OCI-LY1 (cell line): Measurements from ENCODE around the gene FAM117A.

Source experiments
- H2AFZ ChIP-seq: fragments of 200-600 bp; sonication (generic), shearing (Covaris generic); 2 replicates; pipeline ENCODE4 v1.6.0; 2014; ENCODE audit warnings: antibody characterized with exemption, mild to moderate bottlenecking, low read length
- H3F3A ChIP-seq: fragments of 200-600 bp; sonication (generic), shearing (Covaris generic); 2 replicates; pipeline ENCODE4 v1.6.0; 2014; ENCODE audit warnings: mild to moderate bottlenecking, antibody characterized with exemption, low read length, moderate library complexity; ENCODE audit not compliant: insufficient read depth
- H3K27ac ChIP-seq: fragments of 200-600 bp; sonication (generic); 2 replicates; pipeline ENCODE4 v1.5.1; 2014; ENCODE audit warnings: low read length, mixed run types, mild to moderate bottlenecking, low read depth; ENCODE audit not compliant: poor library complexity, severe bottlenecking
- H3K27me3 ChIP-seq: fragments of 200-600 bp; sonication (generic); 2 replicates; pipeline ENCODE4 v1.6.0; 2014; ENCODE audit warnings: antibody characterized with exemption, mild to moderate bottlenecking, low read length, moderate library complexity; ENCODE audit not compliant: insufficient read depth
- H3K36me3 ChIP-seq: fragments of 200-600 bp; sonication (generic); 2 replicates; pipeline ENCODE4 v1.6.1; 2014; ENCODE audit warnings: mild to moderate bottlenecking, antibody characterized with exemption, low read length, moderate library complexity, mixed read lengths; ENCODE audit not compliant: insufficient read depth
- H3K4me1 ChIP-seq: fragments of 200-600 bp; sonication (generic); 2 replicates; pipeline ENCODE4 v1.5.1; 2014; ENCODE audit warnings: mild to moderate bottlenecking, low read length, moderate library complexity; ENCODE audit not compliant: insufficient read depth, severe bottlenecking
- H3K4me2 ChIP-seq: fragments of 200-600 bp; sonication (generic), shearing (Covaris generic); 2 replicates; pipeline ENCODE4 v1.6.1; 2014; ENCODE audit warnings: low read length
- H3K4me3 ChIP-seq: fragments of 200-600 bp; sonication (generic); 2 replicates; pipeline ENCODE4 v1.5.1; 2014; ENCODE audit warnings: low read length, low read depth, mild to moderate bottlenecking, mixed read lengths; ENCODE audit not compliant: poor library complexity, severe bottlenecking
- H3K79me2 ChIP-seq: fragments of 200-600 bp; shearing (Covaris generic); 2 replicates; pipeline ENCODE4 v1.6.1; 2016; ENCODE audit warnings: mixed run types, low read length, mixed read lengths; ENCODE audit not compliant: insufficient read depth
- H3K9ac ChIP-seq: fragments of 200-600 bp; sonication (generic), shearing (Covaris generic); 2 replicates; pipeline ENCODE4 v1.6.1; 2014; ENCODE audit warnings: mild to moderate bottlenecking, low read length, mixed read lengths
- H3K9me2 ChIP-seq: fragments of 200-600 bp; sonication (generic), shearing (Covaris generic); 2 replicates; pipeline ENCODE4 v1.6.1; 2014; ENCODE audit warnings: low read depth, mild to moderate bottlenecking, low read length, mixed read lengths
- H3K9me3 ChIP-seq: fragments of 200-600 bp; shearing (Covaris generic); 2 replicates; pipeline ENCODE4 v1.6.1; 2014; ENCODE audit warnings: low read length, mixed read lengths
- H4K20me1 ChIP-seq: fragments of 200-600 bp; sonication (generic), shearing (Covaris generic); 2 replicates; pipeline ENCODE4 v1.6.0; 2016; ENCODE audit warnings: mild to moderate bottlenecking, low read length; ENCODE audit not compliant: insufficient read depth
- CTCF ChIP-seq: fragments of 200-600 bp; sonication (generic), shearing (Covaris generic); IDR thresholded peaks from 2 replicates; pipeline ENCODE4 v1.5.1; 2017; ENCODE audit warnings: mild to moderate bottlenecking, antibody characterized with exemption, low read length, moderate library complexity, mixed read lengths
- EZH2 ChIP-seq: fragments of 200-600 bp; sonication (generic), shearing (Covaris generic); IDR thresholded peaks from 2 replicates; pipeline ENCODE4 v1.8.0; 2017; ENCODE audit warnings: borderline replicate concordance, mixed run types, mild to moderate bottlenecking, antibody characterized with exemption, low read length, moderate library complexity, mixed read lengths

Gene FAM117A

GRCh38 chr17:49730078-49730784, 33.7 kb downstream of the FAM117A start:
- Histone ChIP-seq H2AFZ (no peak overlapping the region), H3K36me3 (peaks cover 86% of the 10 kb centered on the region), H3K4me3 (no peak overlapping the region), H3F3A (no peaks in the 10 kb centered on the region), H3K27me3 (no peaks in the 10 kb centered on the region), H3K4me1 (peaks cover under 1% of the 10 kb centered on the region), H4K20me1 (no peaks in the 10 kb centered on the region), H3K4me2 (no peak overlapping the region), H3K9ac (no peak overlapping the region), H3K79me2 (peaks cover 25% of the 10 kb centered on the region), H3K9me3 (no peaks in the 10 kb centered on the region), H3K9me2 (no peaks in the 10 kb centered on the region), H3K27ac (no peak overlapping the region)
- TF ChIP-seq CTCF = no peak
- no peak for TF ChIP-seq EZH2

GRCh38 chr17:49729069-49729468, 34.9 kb downstream of the FAM117A start:
- Histone ChIP-seq H3K9me3 (no peaks in the 10 kb centered on the region), H3K4me3 (no peak overlapping the region), H3K79me2 (peaks cover 17% of the 10 kb centered on the region; the same call in 1 of the 2 replicates), H3K27me3 (no peaks in the 10 kb centered on the region), H3F3A (no peaks in the 10 kb centered on the region), H3K27ac (no peak overlapping the region), H4K20me1 (no peaks in the 10 kb centered on the region), H3K36me3 (peaks cover 85% of the 10 kb centered on the region), H3K9me2 (no peaks in the 10 kb centered on the region), H2AFZ (no peak overlapping the region), H3K9ac (no peak overlapping the region), H3K4me1 (peaks cover 11% of the 10 kb centered on the region), H3K4me2 (no peak overlapping the region)
- TF ChIP-seq CTCF = no peak
- no peak for TF ChIP-seq EZH2

GRCh38 chr17:49728425-49728824, 35.5 kb downstream of the FAM117A start:
- Histone ChIP-seq H3K27ac (no peak overlapping the region), H3F3A (no peaks in the 10 kb centered on the region), H3K4me2 (no peak overlapping the region), H3K4me1 (peaks cover 17% of the 10 kb centered on the region), H3K9me2 (no peaks in the 10 kb centered on the region), H3K4me3 (no peak overlapping the region), H3K36me3 (peaks cover 92% of the 10 kb centered on the region), H2AFZ (no peak overlapping the region), H3K9me3 (no peaks in the 10 kb centered on the region), H4K20me1 (no peaks in the 10 kb centered on the region), H3K27me3 (no peaks in the 10 kb centered on the region), H3K9ac (no peak overlapping the region), H3K79me2 (peaks cover 14% of the 10 kb centered on the region; the same call in 1 of the 2 replicates)
- TF ChIP-seq EZH2 (no peak), CTCF (no peak)
